PC-9 (cell line): ENCODE measurements around the gene PRMT1.

Source experiments
- EZH2 ChIP-seq: fragments of 200-600 bp; sonication (generic); IDR thresholded peaks from 2 replicates; pipeline ENCODE4 v1.8.0; 2017; ENCODE audit warnings: antibody characterized with exemption, low read depth
- TF ChIP-seq, protein P1 (sequence below): fragments of 200-600 bp; sonication (generic); conservative IDR thresholded peaks from 2 replicates; pipeline ENCODE4 v1.6.1; 2017; ENCODE audit warnings: mixed run types, antibody characterized with exemption, mild to moderate bottlenecking, moderate library complexity

DNA sequence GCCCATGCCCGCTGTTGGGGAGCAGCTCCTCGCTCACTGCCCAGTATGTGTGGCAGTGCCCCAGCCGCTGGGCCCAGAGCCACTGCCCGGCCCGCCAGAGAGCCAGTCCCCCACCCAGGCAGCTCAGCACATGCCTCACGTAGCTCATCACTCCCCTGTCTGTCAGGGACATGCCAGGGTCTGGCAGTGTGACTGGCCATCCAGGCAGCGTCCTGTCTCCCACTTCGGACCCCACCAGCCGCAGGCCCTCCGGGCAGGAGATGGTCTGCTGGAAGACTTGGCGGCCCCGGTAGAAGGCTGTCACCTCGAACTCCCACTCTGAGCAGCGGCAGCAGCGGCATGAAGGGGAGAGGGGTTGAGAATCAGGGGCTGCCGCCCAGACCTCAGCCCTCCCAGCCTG, 15.1 kb upstream of the PRMT1 start:
- TF ChIP-seq, protein P1, sequence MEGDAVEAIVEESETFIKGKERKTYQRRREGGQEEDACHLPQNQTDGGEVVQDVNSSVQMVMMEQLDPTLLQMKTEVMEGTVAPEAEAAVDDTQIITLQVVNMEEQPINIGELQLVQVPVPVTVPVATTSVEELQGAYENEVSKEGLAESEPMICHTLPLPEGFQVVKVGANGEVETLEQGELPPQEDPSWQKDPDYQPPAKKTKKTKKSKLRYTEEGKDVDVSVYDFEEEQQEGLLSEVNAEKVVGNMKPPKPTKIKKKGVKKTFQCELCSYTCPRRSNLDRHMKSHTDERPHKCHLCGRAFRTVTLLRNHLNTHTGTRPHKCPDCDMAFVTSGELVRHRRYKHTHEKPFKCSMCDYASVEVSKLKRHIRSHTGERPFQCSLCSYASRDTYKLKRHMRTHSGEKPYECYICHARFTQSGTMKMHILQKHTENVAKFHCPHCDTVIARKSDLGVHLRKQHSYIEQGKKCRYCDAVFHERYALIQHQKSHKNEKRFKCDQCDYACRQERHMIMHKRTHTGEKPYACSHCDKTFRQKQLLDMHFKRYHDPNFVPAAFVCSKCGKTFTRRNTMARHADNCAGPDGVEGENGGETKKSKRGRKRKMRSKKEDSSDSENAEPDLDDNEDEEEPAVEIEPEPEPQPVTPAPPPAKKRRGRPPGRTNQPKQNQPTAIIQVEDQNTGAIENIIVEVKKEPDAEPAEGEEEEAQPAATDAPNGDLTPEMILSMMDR, result no peak
- TF ChIP-seq EZH2, result no peak
